GM19099 (cell line): ENCODE data around the gene LUZP4.

Source experiments
- POLR2A ChIP-seq: IDR thresholded peaks from 3 replicates; pipeline ENCODE4 v1.6.1; 2011; ENCODE audit warnings: low read depth; ENCODE audit not compliant: insufficient read length; ENCODE audit errors: extremely low read depth

The LUZP4 gene

GRCh38 chrX:115289465-115289864, at the start of gene LUZP4:
TSS of gene LUZP4 (plus strand) at chrX:115289715. CDS start at chrX:115289760, 45 bp downstream.
- TF ChIP-seq POLR2A: no peak

GRCh38 chrX:115251458-115252233, 37.9 kb upstream of the LUZP4 start:
- no peak for TF ChIP-seq POLR2A

GRCh38 chrX:115255003-115255402, 34.5 kb upstream of the LUZP4 start:
- no peak for TF ChIP-seq POLR2A

GRCh38 chrX:115257711-115258110, 31.8 kb upstream of the LUZP4 start:
- no peak for TF ChIP-seq POLR2A

GRCh38 chrX:115259238-115259875, 30.2 kb upstream of the LUZP4 start:
- TF ChIP-seq POLR2A: no peak

GRCh38 chrX:115260330-115260729, 29.2 kb upstream of the LUZP4 start:
- TF ChIP-seq POLR2A: no peak

GRCh38 chrX:115261148-115261547, 28.4 kb upstream of the LUZP4 start:
- no peak for TF ChIP-seq POLR2A

GRCh38 chrX:115264009-115264408, 25.5 kb upstream of the LUZP4 start:
- no peak for TF ChIP-seq POLR2A

- TF ChIP-seq POLR2A: no peak
These were observed 23.2 kb upstream of the LUZP4 start for GRCh38 chrX:115266300-115266699.

- no peak for TF ChIP-seq POLR2A
These were observed 21.1 kb upstream of the LUZP4 start for GRCh38 chrX:115268421-115268820.

GRCh38 chrX:115269051-115269683, 20.3 kb upstream of the LUZP4 start:
- no peak for TF ChIP-seq POLR2A

- no peak for TF ChIP-seq POLR2A
These were observed 4.6 kb upstream of the LUZP4 start for GRCh38 chrX:115284877-115285276.

GRCh38 chrX:115297189-115297588, 7.7 kb downstream of the LUZP4 start:
- TF ChIP-seq POLR2A: no peak

- TF ChIP-seq POLR2A: no peak
These were observed 21.6 kb downstream of the LUZP4 start for GRCh38 chrX:115311139-115311538.

- no peak for TF ChIP-seq POLR2A
These were observed 22.1 kb downstream of the LUZP4 start for GRCh38 chrX:115311601-115312001.

- TF ChIP-seq POLR2A: no peak
These were observed 28.6 kb downstream of the LUZP4 start for GRCh38 chrX:115318139-115318538.
